Measurements from ENCODE around the gene HES3.

GRCh38 chr1:6276811-6277555 is 33.0 kb downstream of the HES3 start:
- TF ChIP-seq CTCF (conservative IDR thresholded peaks at IDR 0.05 in 1 of 2, IDR thresholded peaks at IDR 0.05 in 1 of 2; ENCODE audit: extremely low read depth in 1 of 2, insufficient read depth in 1 of 2, low read depth in 1 of 2, low read length in 2 of 2) (no peak), EZH2 (IDR thresholded peaks at IDR 0.05; ENCODE audit: borderline replicate concordance, low read length) (no peak)

All from mammary epithelial cell (primary cell).